Prostate gland (tissue), 2 donors: ENCODE results near the gene APCDD1L. TPM values are rescaled to one million over a fixed set of nuclear protein-coding genes. Genes with fewer than 3 reads are reported as not detected.

Experiments used
- DNase-seq: peaks from one replicate; pipeline ENCODE4 v3.0.0-alpha.2; 2019; ENCODE audit warnings: low spot score
- H3K27ac ChIP-seq, 2 donors: fragments of 200-600 bp; sonication (generic); 2 replicates each; pipeline ENCODE4 v1.5.1; 2017 to 2019
- H3K27me3 ChIP-seq: fragments of 200-600 bp; sonication (generic); replicated peaks from 2 replicates; pipeline ENCODE4 v1.5.1; 2019; ENCODE audit not compliant: insufficient read depth
- H3K36me3 ChIP-seq, 2 donors: fragments of 200-600 bp; sonication (generic); 1 replicate in 1 of 2; 2 replicates in 1 of 2; pipeline versions ENCODE4 v1.5.1 to v1.8.1; 2017 to 2019
- H3K4me1 ChIP-seq: fragments of 200-600 bp; sonication (generic); replicated peaks from 2 replicates; pipeline ENCODE4 v1.5.1; 2019
- H3K4me3 ChIP-seq, 2 donors: fragments of 200-600 bp; sonication (generic); 2 replicates each; pipeline ENCODE4 v1.5.1; 2017 to 2019
- H3K9me3 ChIP-seq: fragments of 200-600 bp; sonication (generic); 2 replicates; pipeline ENCODE4 v1.5.1; 2017
- POLR2A ChIP-seq: fragments of 450-650 bp; IDR thresholded peaks from one replicate; pipeline ENCODE4 v1.6.1; 2016; ENCODE audit warnings: antibody characterized with exemption, mild to moderate bottlenecking
- POLR2AphosphoS5 ChIP-seq: sonication (generic); formaldehyde crosslinking; IDR thresholded peaks from one replicate; pipeline ENCODE4 v1.6.1; 2017; ENCODE audit warnings: antibody characterized with exemption
- WGBS: methylation state at CpG from one replicate; pipeline ENCODE4 v1.1.5; 2018; 5-methylcytosine and 5-hydroxymethylcytosine counted together
- intact Hi-C: fragments of 100-400 bp; cut with DNase I; formaldehyde crosslinking; loops from one replicate; pipeline ENCODE4 v1.14.2; 2022
- total RNA-seq, 2 donors: library from RNA; depleted of rRNA; stranded (reverse); fragments of >200 nt; gene quantifications; one replicate each; pipeline ENCODE4 v1.1.0, GENCODE V29; 2016
- TF ChIP-seq, protein P1 (sequence below), 4 experiments: fragments of 200-600 bp in 2 of 4; fragments of 450-650 bp in 2 of 4; sonication (generic) in 2 of 4; IDR thresholded peaks; 1 replicate in 3 of 4; 2 replicates in 1 of 4; pipeline ENCODE4 v1.5.1; 2016 to 2019; ENCODE audit warnings: antibody characterized with exemption in 4 of 4, mild to moderate bottlenecking in 2 of 4, moderate library complexity in 2 of 4

Gene APCDD1L
- total RNA-seq, 2 donors from 2014 or later = 0.23 to 0.46 TPM

DNA sequence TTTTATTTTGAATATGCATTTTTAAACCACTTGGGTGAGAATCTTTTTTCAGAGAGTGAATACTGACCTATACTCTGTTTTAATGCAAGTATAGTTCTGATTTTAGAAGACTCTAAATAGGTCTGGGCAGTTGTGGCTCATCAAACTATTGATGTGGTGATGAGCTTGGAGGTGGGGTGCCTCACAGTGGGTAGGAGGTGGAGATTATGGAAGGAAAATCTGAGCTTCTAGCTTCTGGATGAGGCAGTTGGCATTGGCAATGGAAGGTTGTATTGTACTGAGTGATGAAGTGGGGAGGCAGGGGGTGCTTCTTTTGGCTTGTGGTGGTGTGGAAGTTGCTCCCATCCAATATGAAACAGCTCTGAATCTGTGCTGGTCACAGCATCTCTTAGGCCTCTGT, 73.5 kb downstream of the APCDD1L start:
- Histone ChIP-seq H3K27me3 (no peaks in the 10 kb centered on the region), H3K4me3 (no peak overlapping the region), H3K9me3 (no peaks in the 10 kb centered on the region), H3K36me3 (no peaks in the 10 kb centered on the region), H3K4me1 (no peaks in the 10 kb centered on the region), H3K27ac (no peak overlapping the region)
- TF ChIP-seq, protein P1, sequence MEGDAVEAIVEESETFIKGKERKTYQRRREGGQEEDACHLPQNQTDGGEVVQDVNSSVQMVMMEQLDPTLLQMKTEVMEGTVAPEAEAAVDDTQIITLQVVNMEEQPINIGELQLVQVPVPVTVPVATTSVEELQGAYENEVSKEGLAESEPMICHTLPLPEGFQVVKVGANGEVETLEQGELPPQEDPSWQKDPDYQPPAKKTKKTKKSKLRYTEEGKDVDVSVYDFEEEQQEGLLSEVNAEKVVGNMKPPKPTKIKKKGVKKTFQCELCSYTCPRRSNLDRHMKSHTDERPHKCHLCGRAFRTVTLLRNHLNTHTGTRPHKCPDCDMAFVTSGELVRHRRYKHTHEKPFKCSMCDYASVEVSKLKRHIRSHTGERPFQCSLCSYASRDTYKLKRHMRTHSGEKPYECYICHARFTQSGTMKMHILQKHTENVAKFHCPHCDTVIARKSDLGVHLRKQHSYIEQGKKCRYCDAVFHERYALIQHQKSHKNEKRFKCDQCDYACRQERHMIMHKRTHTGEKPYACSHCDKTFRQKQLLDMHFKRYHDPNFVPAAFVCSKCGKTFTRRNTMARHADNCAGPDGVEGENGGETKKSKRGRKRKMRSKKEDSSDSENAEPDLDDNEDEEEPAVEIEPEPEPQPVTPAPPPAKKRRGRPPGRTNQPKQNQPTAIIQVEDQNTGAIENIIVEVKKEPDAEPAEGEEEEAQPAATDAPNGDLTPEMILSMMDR (IDR thresholded peaks at IDR 0.05) = no peak
- TF ChIP-seq POLR2AphosphoS5 (no peak), POLR2A (no peak)
- intact Hi-C loops = no loop called here
- DNase-seq = no peak

DNA sequence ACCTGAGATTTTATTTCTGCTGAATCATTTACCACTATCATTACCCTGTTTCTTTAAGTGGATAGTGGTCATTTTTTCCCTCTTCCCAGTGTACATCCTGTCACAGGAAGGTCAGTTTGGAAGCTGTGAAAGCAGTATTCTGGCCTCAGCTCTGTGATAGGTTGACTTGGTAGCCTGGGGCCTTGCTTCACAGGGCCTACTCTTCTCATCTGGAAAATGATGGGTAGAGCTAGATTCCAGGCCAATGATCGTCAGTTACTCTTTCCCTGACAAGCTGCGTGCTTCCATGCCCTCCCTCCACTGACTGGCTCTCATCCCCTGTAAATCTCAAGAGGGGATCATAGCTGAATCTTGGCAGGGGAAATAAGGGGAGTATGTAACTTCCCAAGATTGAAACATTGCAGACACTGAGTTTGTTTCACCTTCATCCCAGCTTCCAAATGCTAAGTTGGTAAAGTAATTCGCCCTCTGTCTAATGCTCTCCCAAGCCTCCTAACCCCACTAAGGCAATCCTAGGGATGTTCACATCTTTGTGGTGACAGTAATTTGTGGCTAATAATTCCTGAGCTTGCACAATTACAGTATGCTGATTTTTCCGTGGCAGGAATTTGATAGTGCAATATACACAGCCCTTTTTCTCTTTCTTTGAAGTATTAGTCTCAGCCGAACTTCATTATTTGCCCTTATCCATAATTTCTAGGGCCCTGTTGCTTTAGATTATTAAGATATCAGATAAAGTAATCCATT, 75.0 kb downstream of the APCDD1L start:
- DNase-seq = no peak
- Histone ChIP-seq H3K36me3 (no peaks in the 10 kb centered on the region), H3K27ac (no peak overlapping the region), H3K4me1 (no peaks in the 10 kb centered on the region), H3K4me3 (no peak overlapping the region), H3K9me3 (no peaks in the 10 kb centered on the region), H3K27me3 (no peaks in the 10 kb centered on the region)
- intact Hi-C loops = no loop called here
- TF ChIP-seq POLR2A = no peak
- TF ChIP-seq, protein P1 (IDR thresholded peaks at IDR 0.05) = no peak
- no peak for TF ChIP-seq POLR2AphosphoS5
- 85% methylated on average over 5 of the region's 5 CpGs for WGBS

DNA sequence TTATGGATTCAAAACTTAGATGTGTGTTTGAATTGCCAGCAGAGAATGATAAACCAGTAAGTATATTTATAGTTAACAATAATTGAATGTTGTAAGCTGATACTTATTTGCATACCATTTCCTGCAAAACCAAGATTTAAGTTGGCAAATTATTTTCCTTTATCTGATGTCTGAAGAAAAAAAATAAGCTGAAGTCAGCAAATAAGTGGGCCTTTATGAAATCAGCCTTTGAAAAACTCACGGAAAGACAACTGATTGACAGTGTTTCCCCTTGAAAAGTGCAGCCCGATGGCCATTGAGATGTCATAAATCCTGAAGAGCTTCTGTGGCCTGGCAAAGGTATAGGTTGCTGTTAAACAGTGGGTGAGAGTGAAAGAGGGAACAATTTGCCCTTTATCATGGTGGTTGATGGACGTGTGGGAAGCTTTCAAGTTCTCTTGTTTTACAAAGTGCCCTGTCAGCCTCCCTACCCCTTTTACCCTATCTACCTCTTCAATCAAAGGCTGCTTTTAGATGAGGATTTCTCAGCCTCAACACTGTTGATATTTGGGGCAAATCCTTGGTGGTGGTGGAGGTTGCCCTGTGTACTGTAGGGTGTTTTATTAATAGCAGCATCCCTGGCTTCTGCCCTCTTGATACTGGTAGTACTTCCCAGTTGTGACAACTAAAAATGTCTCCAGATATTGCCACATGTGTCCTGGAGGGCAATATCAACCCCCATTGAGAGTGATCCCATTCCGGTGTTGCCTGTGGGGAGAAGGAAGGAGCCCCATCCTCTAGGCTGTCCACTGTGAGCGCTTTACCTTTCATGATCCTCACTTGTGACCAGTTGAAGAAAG, 76.0 kb downstream of the APCDD1L start:
- intact Hi-C loops = no loop called here
- H3K9me3 ChIP-seq = no peaks in the 10 kb centered on the region
- no peak overlapping the region for H3K4me3 ChIP-seq
- H3K4me1 ChIP-seq = no peaks in the 10 kb centered on the region
- no peaks in the 10 kb centered on the region for H3K36me3 ChIP-seq
- no peaks in the 10 kb centered on the region for H3K27me3 ChIP-seq
- 78% methylated on average over 5 of the region's 5 CpGs for WGBS
- DNase-seq = no peak
- TF ChIP-seq POLR2A (no peak), POLR2AphosphoS5 (no peak)
- TF ChIP-seq, protein P1 (IDR thresholded peaks at IDR 0.05) = no peak
- H3K27ac ChIP-seq = no peak overlapping the region

DNA sequence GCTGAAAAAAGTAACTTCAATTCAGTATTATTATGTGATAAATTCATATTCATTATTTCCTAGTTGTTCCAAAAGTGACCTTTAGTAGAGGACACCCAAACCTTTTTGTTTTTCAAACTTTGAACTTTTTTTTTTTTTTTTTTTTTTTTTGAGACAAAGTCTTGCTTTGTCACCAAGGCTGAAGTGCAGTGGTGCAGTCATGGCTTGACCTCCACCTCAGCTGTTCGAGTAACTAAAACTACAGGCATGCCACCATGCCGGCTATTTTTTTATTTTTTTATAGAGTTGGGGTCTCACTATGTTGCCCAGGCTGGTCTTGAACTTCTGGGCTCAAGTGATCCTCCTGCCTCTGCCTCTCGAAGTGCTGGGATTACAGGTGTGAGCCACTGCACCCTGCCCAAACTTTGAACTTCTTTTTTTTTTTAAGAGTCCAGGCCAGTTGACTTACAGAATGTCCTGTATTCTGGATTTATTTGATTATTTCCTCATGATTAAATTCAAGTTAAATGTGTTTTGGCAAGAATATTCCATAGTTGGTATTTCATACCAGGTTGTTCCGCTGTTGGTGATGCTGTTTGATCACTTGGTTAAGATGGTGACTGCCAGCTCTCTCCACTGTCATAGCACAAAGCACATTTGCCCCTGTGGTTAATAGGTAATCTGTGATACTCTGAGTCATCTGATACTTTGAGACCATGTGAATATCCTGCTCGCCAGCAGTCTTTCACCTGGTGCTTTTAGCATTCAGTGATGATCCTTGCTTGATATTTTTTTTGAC, 78.1 kb downstream of the APCDD1L start:
- H3K27me3 ChIP-seq = no peaks in the 10 kb centered on the region
- DNase-seq = no peak
- H3K4me3 ChIP-seq = no peak overlapping the region
- H3K27ac ChIP-seq = no peak overlapping the region
- peaks cover 2% of the 10 kb centered on the region for H3K4me1 ChIP-seq
- TF ChIP-seq POLR2AphosphoS5 = no peak
- TF ChIP-seq, protein P1 (IDR thresholded peaks at IDR 0.05) = no peak
- TF ChIP-seq POLR2A = no peak
- no peaks in the 10 kb centered on the region for H3K36me3 ChIP-seq
- intact Hi-C loops = no loop called here
- H3K9me3 ChIP-seq = no peaks in the 10 kb centered on the region
- WGBS = 94% methylated on average over 5 of the region's 5 CpGs
